Lower leg skin (tissue), 3 donors: ENCODE results near the gene AP1M2.

Experiments used
- POLR2A ChIP-seq, 2 donors: fragments of 450-650 bp; IDR thresholded peaks; one replicate each; pipeline ENCODE4 v1.6.1; 2016 to 2017; ENCODE audit warnings: antibody characterized with exemption in 2 of 2, mild to moderate bottlenecking in 1 of 2, moderate library complexity in 1 of 2
- TF ChIP-seq, protein P1 (sequence below), 3 donors: fragments of 450-650 bp; IDR thresholded peaks; one replicate each; pipeline ENCODE4 v1.5.1; 2016; ENCODE audit warnings: antibody characterized with exemption in 3 of 3, mild to moderate bottlenecking in 3 of 3, moderate library complexity in 2 of 3

DNA sequence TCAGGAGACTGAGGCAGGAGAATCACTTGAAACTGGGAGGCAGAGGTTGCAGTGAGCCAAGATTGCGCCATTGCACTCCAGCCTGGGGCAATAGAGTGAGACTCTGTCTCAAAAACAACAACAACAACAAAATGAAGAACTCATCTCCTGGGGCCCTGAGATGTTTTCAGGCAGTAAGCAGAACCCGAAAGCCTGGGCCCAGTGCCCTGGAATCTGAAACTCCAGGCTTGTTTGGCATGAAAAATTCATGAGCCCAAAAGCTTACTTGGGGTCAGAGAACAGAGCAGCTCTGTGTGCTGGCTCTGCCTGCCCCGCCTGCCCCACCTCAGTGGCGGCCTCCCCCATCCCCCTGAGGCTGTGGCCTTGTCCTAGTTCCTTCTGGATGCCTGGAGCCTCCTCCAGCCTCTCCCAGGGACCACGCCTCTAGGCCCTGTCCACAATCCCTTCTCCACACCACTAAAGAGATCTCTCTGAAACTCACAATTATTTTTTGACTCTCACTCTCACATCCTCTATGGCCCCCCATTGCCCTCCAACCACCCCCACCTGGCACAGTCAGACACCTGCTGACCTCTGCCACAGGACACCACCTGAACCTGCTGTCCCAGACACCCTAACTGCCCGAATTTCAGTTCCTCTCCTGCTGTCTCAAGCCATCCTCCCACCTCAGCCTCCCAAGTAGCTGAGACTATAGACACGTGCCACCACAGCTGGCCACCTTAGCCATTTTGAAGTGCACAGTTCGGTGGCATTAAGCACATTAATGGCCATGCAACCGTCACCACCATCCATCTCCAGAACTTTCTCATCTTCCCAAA lies 6.9 kb upstream of the AP1M2 start:
- no peak for TF ChIP-seq POLR2A (IDR thresholded peaks at IDR 0.05)
- TF ChIP-seq, protein P1, sequence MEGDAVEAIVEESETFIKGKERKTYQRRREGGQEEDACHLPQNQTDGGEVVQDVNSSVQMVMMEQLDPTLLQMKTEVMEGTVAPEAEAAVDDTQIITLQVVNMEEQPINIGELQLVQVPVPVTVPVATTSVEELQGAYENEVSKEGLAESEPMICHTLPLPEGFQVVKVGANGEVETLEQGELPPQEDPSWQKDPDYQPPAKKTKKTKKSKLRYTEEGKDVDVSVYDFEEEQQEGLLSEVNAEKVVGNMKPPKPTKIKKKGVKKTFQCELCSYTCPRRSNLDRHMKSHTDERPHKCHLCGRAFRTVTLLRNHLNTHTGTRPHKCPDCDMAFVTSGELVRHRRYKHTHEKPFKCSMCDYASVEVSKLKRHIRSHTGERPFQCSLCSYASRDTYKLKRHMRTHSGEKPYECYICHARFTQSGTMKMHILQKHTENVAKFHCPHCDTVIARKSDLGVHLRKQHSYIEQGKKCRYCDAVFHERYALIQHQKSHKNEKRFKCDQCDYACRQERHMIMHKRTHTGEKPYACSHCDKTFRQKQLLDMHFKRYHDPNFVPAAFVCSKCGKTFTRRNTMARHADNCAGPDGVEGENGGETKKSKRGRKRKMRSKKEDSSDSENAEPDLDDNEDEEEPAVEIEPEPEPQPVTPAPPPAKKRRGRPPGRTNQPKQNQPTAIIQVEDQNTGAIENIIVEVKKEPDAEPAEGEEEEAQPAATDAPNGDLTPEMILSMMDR (IDR thresholded peaks at IDR 0.05) = no peak
